Progenitor cell of endocrine pancreas (in vitro differentiated cells): ENCODE data around the gene IGFBP3. TPM values are rescaled to one million over a fixed set of nuclear protein-coding genes. Genes with fewer than 3 reads are reported as not detected.
"Not testable (repeated sequence)": the region's sequence is repeated elsewhere in the genome, so short reads cannot be mapped to it uniquely, and the experiment has no call there.

Source experiments
- DNase-seq: peaks from one replicate; pipeline ENCODE4 v3.0.0; 2021; ENCODE audit warnings: low spot score; ENCODE audit not compliant: unreplicated experiment
- H3K27ac Mint-ChIP-seq: 2 replicates; pipeline ENCODE4 v1.8.0; 2021; ENCODE audit warnings: mild to moderate bottlenecking, moderate library complexity, mixed read lengths
- H3K27me3 Mint-ChIP-seq: 2 replicates; pipeline ENCODE4 v1.8.0; 2021; ENCODE audit warnings: mixed read lengths
- H3K36me3 Mint-ChIP-seq: 2 replicates; pipeline ENCODE4 v1.8.0; 2022; ENCODE audit warnings: mixed read lengths; ENCODE audit not compliant: insufficient read depth
- H3K4me1 Mint-ChIP-seq: 2 replicates; pipeline ENCODE4 v1.8.0; 2021; ENCODE audit warnings: low read depth, mixed read lengths
- H3K4me3 Mint-ChIP-seq: 2 replicates; pipeline ENCODE4 v1.8.0; 2021; ENCODE audit warnings: low read depth, mild to moderate bottlenecking, moderate library complexity, mixed read lengths
- H3K9me3 Mint-ChIP-seq: 2 replicates; pipeline ENCODE4 v1.8.0; 2021; ENCODE audit warnings: low read depth, mixed read lengths
- CTCF ChIP-seq: fragments of 200-600 bp; sonication (generic); IDR thresholded peaks from one replicate; pipeline ENCODE4 v1.5.0; 2021; ENCODE audit warnings: antibody characterized with exemption, mild to moderate bottlenecking; ENCODE audit not compliant: unreplicated experiment
- total RNA-seq: library from RNA; stranded (reverse); gene quantifications from 2 replicates; pipeline ENCODE4 v1.2.1, GENCODE V29; 2021

IGFBP3 gene
- total RNA-seq, 1 donor from 2014 or later = 8.6 TPM

- no peak overlapping the region for H3K4me3 Mint-ChIP-seq
- no peak for TF ChIP-seq CTCF
- H3K27me3 Mint-ChIP-seq = peaks cover 5% of the 10 kb centered on the region
- no peak overlapping the region for H3K27ac Mint-ChIP-seq
- peaks cover 2% of the 10 kb centered on the region for H3K4me1 Mint-ChIP-seq
- no peaks in the 10 kb centered on the region for H3K36me3 Mint-ChIP-seq
- no peaks in the 10 kb centered on the region for H3K9me3 Mint-ChIP-seq
- no peak for DNase-seq
These were observed 46.6 kb upstream of the IGFBP3 start for GRCh38 chr7:45967591-45968157.

- Mint-ChIP-seq H3K27me3 (no peaks in the 10 kb centered on the region), H3K9me3 (no peaks in the 10 kb centered on the region), H3K4me1 (no peaks in the 10 kb centered on the region), H3K27ac (no peak overlapping the region), H3K4me3 (no peak overlapping the region), H3K36me3 (no peaks in the 10 kb centered on the region)
- no peak for DNase-seq
- no peak for TF ChIP-seq CTCF
These were observed 41.8 kb upstream of the IGFBP3 start for GRCh38 chr7:45962861-45963260.

GRCh38 chr7:45957721-45958120 lies 36.6 kb upstream of the IGFBP3 start:
- Mint-ChIP-seq H3K27me3 (no peaks in the 10 kb centered on the region), H3K27ac (no peak overlapping the region), H3K4me3 (no peak overlapping the region), H3K4me1 (no peaks in the 10 kb centered on the region), H3K36me3 (no peaks in the 10 kb centered on the region), H3K9me3 (no peaks in the 10 kb centered on the region)
- no peak for DNase-seq
- no peak for TF ChIP-seq CTCF

GRCh38 chr7:45955286-45955685 lies 34.2 kb upstream of the IGFBP3 start:
- DNase-seq = no peak
- Mint-ChIP-seq H3K27me3 (no peaks in the 10 kb centered on the region), H3K4me3 (no peak overlapping the region), H3K9me3 (peaks cover 4% of the 10 kb centered on the region), H3K4me1 (no peaks in the 10 kb centered on the region), H3K27ac (no peak overlapping the region), H3K36me3 (no peaks in the 10 kb centered on the region)
- TF ChIP-seq CTCF = no peak

GRCh38 chr7:45953055-45953454 lies 32.0 kb upstream of the IGFBP3 start:
- not testable (repeated sequence) for H3K36me3 Mint-ChIP-seq, H3K27ac Mint-ChIP-seq, DNase-seq, H3K4me1 Mint-ChIP-seq, H3K27me3 Mint-ChIP-seq, H3K4me3 Mint-ChIP-seq
- peaks cover 10% of the 10 kb centered on the region for H3K9me3 Mint-ChIP-seq

- H3K4me1 Mint-ChIP-seq = peaks cover 5% of the 10 kb centered on the region
- no peak for DNase-seq
- H3K4me3 Mint-ChIP-seq = no peak overlapping the region
These were observed 23.0 kb upstream of the IGFBP3 start for GRCh38 chr7:45944058-45944457.

More at GRCh38 chr7:45944058-45944457, 23.0 kb upstream of the IGFBP3 start:
- TF ChIP-seq CTCF = no peak
- H3K9me3 Mint-ChIP-seq = peaks cover 3% of the 10 kb centered on the region
- H3K27me3 Mint-ChIP-seq = no peaks in the 10 kb centered on the region
- H3K27ac Mint-ChIP-seq = no peak overlapping the region
- H3K36me3 Mint-ChIP-seq = no peaks in the 10 kb centered on the region
